HEK293 (cell line): ENCODE measurements around the gene TEKTIP1.

Source experiments
- ELK4 ChIP-seq: IDR thresholded peaks from 2 replicates; pipeline ENCODE4 v1.6.1; 2011; ENCODE audit warnings: mild to moderate bottlenecking, low read depth, low read length, borderline replicate concordance
- GLIS1 ChIP-seq: fragments of 450-650 bp; formaldehyde crosslinking; IDR thresholded peaks from 2 replicates; pipeline ENCODE4 v1.5.1; 2016; ENCODE audit warnings: missing biosample characterization, missing genetic modification characterization
- KLF8 ChIP-seq: fragments of 450-650 bp; formaldehyde crosslinking; IDR thresholded peaks from 2 replicates; pipeline ENCODE4 v1.5.1; 2016; ENCODE audit warnings: missing biosample characterization, missing genetic modification characterization
- MZF1 ChIP-seq: fragments of 450-650 bp; formaldehyde crosslinking; IDR thresholded peaks from 2 replicates; pipeline ENCODE4 v1.5.1; 2017; ENCODE audit warnings: missing biosample characterization, missing genetic modification characterization, borderline replicate concordance
- OVOL3 ChIP-seq: fragments of 450-650 bp; formaldehyde crosslinking; IDR thresholded peaks from 2 replicates; pipeline ENCODE4 v1.5.1; 2016; ENCODE audit warnings: missing biosample characterization, missing genetic modification characterization
- PRDM4 ChIP-seq: fragments of 450-650 bp; formaldehyde crosslinking; IDR thresholded peaks from 2 replicates; pipeline ENCODE4 v1.5.1; 2017; ENCODE audit warnings: missing biosample characterization, missing genetic modification characterization
- REST ChIP-seq: fragments of 450-650 bp; formaldehyde crosslinking; IDR thresholded peaks from 2 replicates; pipeline ENCODE4 v1.5.1; 2016; ENCODE audit warnings: missing biosample characterization, missing genetic modification characterization
- ZBTB1 ChIP-seq: fragments of 450-650 bp; formaldehyde crosslinking; IDR thresholded peaks from 2 replicates; pipeline ENCODE4 v1.5.1; 2016; ENCODE audit warnings: missing biosample characterization, missing genetic modification characterization
- ZBTB11 ChIP-seq: fragments of 450-650 bp; formaldehyde crosslinking; conservative IDR thresholded peaks from 2 replicates; pipeline ENCODE4 v1.5.1; 2016; ENCODE audit warnings: low read depth, missing biosample characterization, missing genetic modification characterization
- ZNF138 ChIP-seq: fragments of 450-650 bp; formaldehyde crosslinking; IDR thresholded peaks from 2 replicates; pipeline ENCODE4 v1.5.1; 2016; ENCODE audit warnings: missing biosample characterization, missing genetic modification characterization, borderline replicate concordance
- ZNF16 ChIP-seq: fragments of 450-650 bp; formaldehyde crosslinking; IDR thresholded peaks from 2 replicates; pipeline ENCODE4 v1.5.1; 2016; ENCODE audit warnings: low read depth, missing biosample characterization, missing genetic modification characterization
- ZNF211 ChIP-seq: fragments of 450-650 bp; formaldehyde crosslinking; IDR thresholded peaks from 2 replicates; pipeline ENCODE4 v1.5.1; 2016; ENCODE audit warnings: low read depth, missing biosample characterization, missing genetic modification characterization
- ZNF214 ChIP-seq: fragments of 450-650 bp; formaldehyde crosslinking; IDR thresholded peaks from 2 replicates; pipeline ENCODE4 v1.5.1; 2017; ENCODE audit warnings: missing biosample characterization, mild to moderate bottlenecking, missing genetic modification characterization, borderline replicate concordance
- ZNF426 ChIP-seq: fragments of 450-650 bp; formaldehyde crosslinking; IDR thresholded peaks from 2 replicates; pipeline ENCODE4 v1.5.1; 2017; ENCODE audit warnings: missing biosample characterization, missing genetic modification characterization, mild to moderate bottlenecking, inconsistent platforms, moderate library complexity
- ZNF449 ChIP-seq: fragments of 450-650 bp; formaldehyde crosslinking; IDR thresholded peaks from 2 replicates; pipeline ENCODE4 v1.5.1; 2017; ENCODE audit warnings: missing biosample characterization, mild to moderate bottlenecking, missing genetic modification characterization, moderate library complexity
- ZNF513 ChIP-seq: fragments of 450-650 bp; IDR thresholded peaks from 2 replicates; pipeline ENCODE4 v1.5.1; 2018; ENCODE audit warnings: missing biosample characterization, missing genetic modification characterization
- ZNF544 ChIP-seq: fragments of 450-650 bp; formaldehyde crosslinking; IDR thresholded peaks from 2 replicates; pipeline ENCODE4 v1.5.0; 2017; ENCODE audit warnings: missing biosample characterization, missing genetic modification characterization
- ZNF558 ChIP-seq: fragments of 450-650 bp; formaldehyde crosslinking; IDR thresholded peaks from 2 replicates; pipeline ENCODE4 v1.5.1; 2016; ENCODE audit warnings: missing biosample characterization, missing genetic modification characterization
- ZNF624 ChIP-seq: fragments of 450-650 bp; formaldehyde crosslinking; IDR thresholded peaks from 2 replicates; pipeline ENCODE4 v1.5.1; 2017; ENCODE audit warnings: missing biosample characterization, missing genetic modification characterization
- ZNF645 ChIP-seq: fragments of 450-650 bp; formaldehyde crosslinking; IDR thresholded peaks from 2 replicates; pipeline ENCODE4; 2016; ENCODE audit warnings: missing biosample characterization, missing genetic modification characterization
- ZNF707 ChIP-seq: fragments of 450-650 bp; formaldehyde crosslinking; IDR thresholded peaks from 2 replicates; pipeline ENCODE4 v1.5.1; 2016; ENCODE audit warnings: missing biosample characterization, missing genetic modification characterization
- ZNF76 ChIP-seq: fragments of 450-650 bp; formaldehyde crosslinking; IDR thresholded peaks from 2 replicates; pipeline ENCODE4; 2016; ENCODE audit warnings: low read depth, missing biosample characterization, missing genetic modification characterization, borderline replicate concordance
- ZNF791 ChIP-seq: fragments of 450-650 bp; formaldehyde crosslinking; IDR thresholded peaks from 2 replicates; pipeline ENCODE4 v1.5.1; 2016; ENCODE audit warnings: missing biosample characterization, missing genetic modification characterization
- ZSCAN30 ChIP-seq: fragments of 450-650 bp; IDR thresholded peaks from 2 replicates; pipeline ENCODE4 v1.5.1; 2018; ENCODE audit warnings: missing biosample characterization, mild to moderate bottlenecking, missing genetic modification characterization, moderate library complexity

The TEKTIP1 gene

GRCh38 chr19:3573162-3573857, 34.3 kb downstream of the TEKTIP1 start (continued):
- TF ChIP-seq ELK4 (no peak), REST (no peak), ZBTB11 (peak; percentile 30; the same call in 1 of the 2 replicates), ZNF214 (tag by site-specific recombination) (no peak), ZNF76 (peak; percentile 70; the same call in 1 of the 2 replicates), ZNF138 (no peak), MZF1 (tag by site-specific recombination) (no peak), ZSCAN30 (tag by site-specific recombination) (peak; percentile 52; the same call in 1 of the 2 replicates), ZNF791 (tag by site-specific recombination) (no peak), ZNF544 (tag by site-specific recombination) (no peak), ZNF558 (no peak), KLF8 (no peak), GLIS1 (tag by site-specific recombination) (peak; percentile 21; the same call in 1 of the 2 replicates), ZNF513 (no peak), ZNF449 (tag by site-specific recombination) (no peak), ZNF645 (tag by site-specific recombination) (no peak), PRDM4 (0 out of 2 replicates have a peak, but pooled peaks have one; percentile 11), ZNF211 (tag by site-specific recombination) (no peak), OVOL3 (tag by site-specific recombination) (no peak), ZNF707 (tag by site-specific recombination) (no peak), ZBTB1 (no peak), ZNF426 (no peak), ZNF624 (no peak), ZNF16 (tag by site-specific recombination) (no peak)
